HEK293 (cell line): ENCODE measurements around the gene LPA.
A peak's percentile ranks its signal among the peaks of the same experiment; 100 is the strongest.
"Not testable (repeated sequence)": the region's sequence is repeated elsewhere in the genome, so short reads cannot be mapped to it uniquely, and the experiment has no call there.

ENCODE experiments used
- CTCF ChIA-PET: fragments of 350-600 bp; formaldehyde crosslinking; extraction: SDS; loops from one replicate; lab custom pipeline; 2021; ENCODE audit warnings: antibody characterized with exemption; lab: Yijun Ruan, JAX
- POLR2A ChIA-PET: fragments of 300-600 bp; formaldehyde crosslinking; extraction: SDS; loops from one replicate; lab custom pipeline; 2020; ENCODE audit warnings: antibody characterized with exemption, inconsistent platforms; lab: Yijun Ruan, JAX
- H3K27ac ChIP-seq: fragments of 200-500 bp; sonication (Bioruptor generic); 2 replicates; pipeline ENCODE4 v1.5.1; 2014; ENCODE audit warnings: low read depth, low read length, control low read depth, inconsistent platforms; ENCODE audit errors: extremely low read depth
- H3K36me3 ChIP-seq, 2 experiments: fragments of 200-500 bp in 1 of 2; sonication (Bioruptor generic) in 1 of 2; 1 replicate in 1 of 2; 2 replicates in 1 of 2; pipeline ENCODE4 v1.5.1; 2014 to 2017; ENCODE audit warnings: inconsistent platforms in 2 of 2, low read length in 2 of 2; ENCODE audit not compliant: control insufficient read depth in 2 of 2, insufficient read depth in 1 of 2
- H3K4me1 ChIP-seq: fragments of 200-500 bp; sonication (Bioruptor generic); 2 replicates; pipeline ENCODE4 v1.5.1; 2014; ENCODE audit warnings: mild to moderate bottlenecking, low read length, inconsistent platforms; ENCODE audit not compliant: control insufficient read depth, insufficient read depth
- H3K4me3 ChIP-seq: 2 replicates; pipeline ENCODE4 v1.5.1; 2011; ENCODE audit warnings: low read depth, mild to moderate bottlenecking, control low read depth, low read length, moderate library complexity
- H3K9me3 ChIP-seq: fragments of 200-500 bp; sonication (Bioruptor generic); 2 replicates; pipeline ENCODE4 v1.5.1; 2014; ENCODE audit warnings: low read depth, low read length, inconsistent platforms; ENCODE audit not compliant: control insufficient read depth, insufficient read depth
- PRDM1 ChIP-seq: fragments of 450-650 bp; formaldehyde crosslinking; IDR thresholded peaks from 2 replicates; pipeline ENCODE4; 2016; ENCODE audit warnings: missing biosample characterization, missing genetic modification characterization
- SETDB1 ChIP-seq: IDR thresholded peaks from one replicate; pipeline ENCODE4 v1.6.1; 2017; ENCODE audit warnings: mild to moderate bottlenecking, low read length, moderate library complexity, mixed read lengths; ENCODE audit not compliant: insufficient read length
- YY2 ChIP-seq: fragments of 450-650 bp; formaldehyde crosslinking; IDR thresholded peaks from 2 replicates; pipeline ENCODE4 v1.5.1; 2016; ENCODE audit warnings: missing biosample characterization, missing genetic modification characterization
- ZBTB1 ChIP-seq: fragments of 450-650 bp; formaldehyde crosslinking; IDR thresholded peaks from 2 replicates; pipeline ENCODE4 v1.5.1; 2016; ENCODE audit warnings: missing biosample characterization, missing genetic modification characterization
- ZNF155 ChIP-seq: fragments of 450-650 bp; formaldehyde crosslinking; IDR thresholded peaks from 2 replicates; pipeline ENCODE4 v1.5.1; 2016; ENCODE audit warnings: missing biosample characterization, missing genetic modification characterization
- ZNF16 ChIP-seq: fragments of 450-650 bp; formaldehyde crosslinking; IDR thresholded peaks from 2 replicates; pipeline ENCODE4 v1.5.1; 2016; ENCODE audit warnings: low read depth, missing biosample characterization, missing genetic modification characterization
- ZNF2 ChIP-seq: fragments of 450-650 bp; formaldehyde crosslinking; IDR thresholded peaks from 2 replicates; pipeline ENCODE4 v1.5.1; 2016; ENCODE audit warnings: missing biosample characterization, missing genetic modification characterization
- ZNF202 ChIP-seq: fragments of 450-650 bp; formaldehyde crosslinking; IDR thresholded peaks from 2 replicates; pipeline ENCODE4 v1.5.1; 2016; ENCODE audit warnings: missing biosample characterization, missing genetic modification characterization, borderline replicate concordance
- ZNF341 ChIP-seq: fragments of 450-650 bp; formaldehyde crosslinking; IDR thresholded peaks from 2 replicates; pipeline ENCODE4; 2016; ENCODE audit warnings: low read depth, missing biosample characterization, missing genetic modification characterization
- ZNF350 ChIP-seq: fragments of 450-650 bp; formaldehyde crosslinking; IDR thresholded peaks from 2 replicates; pipeline ENCODE4 v1.5.0; 2017; ENCODE audit warnings: missing biosample characterization, mild to moderate bottlenecking, missing genetic modification characterization
- ZNF394 ChIP-seq: fragments of 450-650 bp; formaldehyde crosslinking; IDR thresholded peaks from 2 replicates; pipeline ENCODE4 v1.5.1; 2016; ENCODE audit warnings: missing biosample characterization, missing genetic modification characterization, mild to moderate bottlenecking, moderate library complexity, borderline replicate concordance
- ZNF404 ChIP-seq: fragments of 450-650 bp; formaldehyde crosslinking; IDR thresholded peaks from 2 replicates; pipeline ENCODE4 v1.5.1; 2017; ENCODE audit warnings: missing biosample characterization, missing genetic modification characterization
- ZNF48 ChIP-seq: fragments of 450-650 bp; formaldehyde crosslinking; IDR thresholded peaks from 2 replicates; pipeline ENCODE4 v1.5.1; 2016; ENCODE audit warnings: missing biosample characterization, missing genetic modification characterization
- ZNF549 ChIP-seq: fragments of 450-650 bp; IDR thresholded peaks from 2 replicates; pipeline ENCODE4 v1.5.1; 2018; ENCODE audit warnings: missing biosample characterization, missing genetic modification characterization, mild to moderate bottlenecking, inconsistent platforms, moderate library complexity
- ZNF626 ChIP-seq: fragments of 450-650 bp; sonication (Bioruptor Pico); formaldehyde crosslinking; IDR thresholded peaks from 2 replicates; pipeline ENCODE4 v1.5.1; 2018; ENCODE audit warnings: missing biosample characterization, missing genetic modification characterization, inconsistent platforms
- ZNF707 ChIP-seq: fragments of 450-650 bp; formaldehyde crosslinking; IDR thresholded peaks from 2 replicates; pipeline ENCODE4 v1.5.1; 2016; ENCODE audit warnings: missing biosample characterization, missing genetic modification characterization
- TF ChIP-seq, protein P1 (sequence below): fragments of 450-650 bp; formaldehyde crosslinking; IDR thresholded peaks from 2 replicates; pipeline ENCODE4 v1.5.1; 2016; ENCODE audit warnings: missing biosample characterization, missing genetic modification characterization
- TF ChIP-seq, protein P2 (sequence below): fragments of 450-650 bp; formaldehyde crosslinking; IDR thresholded peaks from 2 replicates; pipeline ENCODE4 v1.5.1; 2016; ENCODE audit warnings: missing biosample characterization, missing genetic modification characterization, low read depth
- TF ChIP-seq, protein P3 (sequence below): fragments of 450-650 bp; formaldehyde crosslinking; IDR thresholded peaks from 2 replicates; pipeline ENCODE4 v1.5.1; 2016; ENCODE audit warnings: missing biosample characterization, missing genetic modification characterization

Gene LPA

DNA sequence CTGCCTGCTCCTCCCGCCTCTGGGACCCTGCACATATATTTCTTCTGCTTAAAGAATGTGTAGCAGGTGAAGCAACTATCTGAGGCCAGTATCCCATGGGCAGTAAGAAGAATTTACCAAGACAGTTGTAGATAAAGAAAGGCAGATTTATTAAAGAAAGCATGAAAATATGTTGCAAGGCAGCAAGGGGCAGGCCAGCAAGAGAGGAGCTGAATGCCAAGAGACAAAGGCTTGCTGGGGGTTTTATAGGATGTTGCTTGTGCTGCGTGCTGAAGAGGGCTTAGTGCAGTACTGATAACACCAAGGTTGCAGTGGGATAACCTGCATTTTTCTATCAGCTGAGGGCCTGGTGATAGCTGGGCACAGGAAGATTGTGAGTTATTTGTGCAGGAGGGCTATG lies 31.5 kb upstream of the LPA start:
- POLR2A ChIA-PET, CTCF ChIA-PET, H3K9me3 ChIP-seq, H3K36me3 ChIP-seq, H3K4me1 ChIP-seq, H3K27ac ChIP-seq, H3K4me3 ChIP-seq: not testable (repeated sequence)
- TF ChIP-seq SETDB1, result peak; percentile 72

DNA sequence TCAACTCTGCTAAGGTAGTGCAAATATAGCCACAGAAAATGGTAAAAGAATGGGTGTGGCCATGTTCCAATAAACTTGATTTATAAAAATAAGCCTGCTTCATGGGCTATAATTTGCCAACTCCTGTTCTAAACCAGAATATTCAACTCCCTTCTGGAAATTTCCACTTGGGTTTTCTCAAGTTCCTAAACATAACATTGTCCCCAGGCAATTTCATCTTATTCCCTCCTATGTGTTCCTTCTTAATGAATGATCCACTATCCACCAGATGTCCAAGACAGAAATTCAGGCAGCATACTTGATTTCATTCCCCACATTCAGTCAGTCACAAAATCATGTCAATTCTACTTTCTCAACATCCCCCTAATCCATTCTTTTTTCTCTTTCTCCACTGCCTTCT lies 30.9 kb upstream of the LPA start:
- H3K27ac ChIP-seq, H3K4me1 ChIP-seq, POLR2A ChIA-PET, H3K36me3 ChIP-seq, H3K4me3 ChIP-seq, CTCF ChIA-PET, H3K9me3 ChIP-seq: not testable (repeated sequence)

DNA sequence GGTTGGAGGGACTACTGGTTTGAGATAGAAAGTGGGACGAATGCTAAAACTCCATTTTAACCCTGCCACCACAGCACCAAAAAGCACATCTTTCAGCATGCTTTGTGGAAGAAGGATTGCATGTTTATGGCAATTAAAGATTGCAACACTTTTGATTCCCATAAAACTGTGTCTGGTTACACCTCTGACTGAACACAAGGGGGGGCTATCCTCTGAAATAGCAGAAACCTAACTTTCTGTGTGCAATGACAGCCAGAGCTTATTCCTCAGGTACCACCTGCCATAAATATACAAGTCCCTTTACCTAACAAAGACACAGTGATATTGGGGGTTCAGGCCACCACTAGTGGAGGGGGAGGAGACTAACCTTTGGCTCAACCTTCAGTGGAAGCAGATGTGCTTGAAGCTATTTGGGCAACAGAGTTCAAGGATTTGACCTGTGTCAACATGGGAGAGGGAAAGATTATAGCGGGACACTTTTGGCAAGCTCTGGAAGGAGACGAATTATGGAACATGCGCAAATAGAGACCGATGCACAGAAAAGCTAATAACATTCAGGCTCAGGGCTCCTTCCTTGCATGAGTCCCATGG lies 28.4 kb upstream of the LPA start:
- Histone ChIP-seq H3K36me3 (no peaks in the 10 kb centered on the region), H3K4me1 (no peaks in the 10 kb centered on the region), H3K4me3 (no peak overlapping the region), H3K9me3 (no peaks in the 10 kb centered on the region), H3K27ac (no peak overlapping the region)
- POLR2A ChIA-PET, result no interaction called here
- CTCF ChIA-PET, result interaction anchor here (0.6 to 1.3 kb wide), 3 partner anchors 27 to 1328 kb away, joined by 3 read pairs; no protein-coding TSS in a partner anchor
- TF ChIP-seq, protein P1, sequence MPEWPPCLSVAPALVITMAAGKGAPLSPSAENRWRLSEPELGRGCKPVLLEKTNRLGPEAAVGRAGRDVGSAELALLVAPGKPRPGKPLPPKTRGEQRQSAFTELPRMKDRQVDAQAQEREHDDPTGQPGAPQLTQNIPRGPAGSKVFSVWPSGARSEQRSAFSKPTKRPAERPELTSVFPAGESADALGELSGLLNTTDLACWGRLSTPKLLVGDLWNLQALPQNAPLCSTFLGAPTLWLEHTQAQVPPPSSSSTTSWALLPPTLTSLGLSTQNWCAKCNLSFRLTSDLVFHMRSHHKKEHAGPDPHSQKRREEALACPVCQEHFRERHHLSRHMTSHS (tag by site-specific recombination), result no peak
- no peak for TF ChIP-seq ZNF2 (tag by site-specific recombination)
- TF ChIP-seq ZNF394 (tag by site-specific recombination), result no peak
- TF ChIP-seq ZNF341 (tag by site-specific recombination), result peak; percentile 28; the same call in 1 of the 2 replicates
- no peak for TF ChIP-seq ZNF626 (tag by site-specific recombination)
- no peak for TF ChIP-seq ZNF404 (tag by site-specific recombination)
- no peak for TF ChIP-seq ZNF350 (tag by site-specific recombination)

DNA sequence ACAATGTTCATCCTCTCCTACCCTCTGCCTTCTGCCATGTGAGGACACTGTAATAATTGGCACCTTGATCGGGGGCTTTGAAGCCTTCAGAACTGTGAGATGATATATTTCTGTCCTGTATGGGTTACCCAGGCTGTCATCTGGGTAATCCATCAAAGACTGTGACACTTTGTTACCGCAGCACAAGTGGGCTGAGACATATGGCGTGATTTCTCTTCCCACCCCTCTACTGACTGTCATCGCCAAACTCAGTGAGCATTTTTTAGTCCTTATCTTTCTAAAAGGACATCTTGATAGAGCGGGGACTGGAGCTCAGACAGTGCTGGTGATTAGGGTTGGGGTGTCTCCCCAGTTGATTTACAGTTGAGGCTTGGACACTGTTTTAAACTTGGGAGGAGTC lies 27.5 kb upstream of the LPA start:
- H3K9me3 ChIP-seq, result no peaks in the 10 kb centered on the region

GRCh38 chr6:160690458-160690857 lies 26.4 kb upstream of the LPA start:
- CTCF ChIA-PET, result no interaction called here
- POLR2A ChIA-PET, result no interaction called here
- no peak for TF ChIP-seq ZNF48 (tag by site-specific recombination)
- no peak for TF ChIP-seq ZNF202 (tag by site-specific recombination)
- TF ChIP-seq, protein P2, sequence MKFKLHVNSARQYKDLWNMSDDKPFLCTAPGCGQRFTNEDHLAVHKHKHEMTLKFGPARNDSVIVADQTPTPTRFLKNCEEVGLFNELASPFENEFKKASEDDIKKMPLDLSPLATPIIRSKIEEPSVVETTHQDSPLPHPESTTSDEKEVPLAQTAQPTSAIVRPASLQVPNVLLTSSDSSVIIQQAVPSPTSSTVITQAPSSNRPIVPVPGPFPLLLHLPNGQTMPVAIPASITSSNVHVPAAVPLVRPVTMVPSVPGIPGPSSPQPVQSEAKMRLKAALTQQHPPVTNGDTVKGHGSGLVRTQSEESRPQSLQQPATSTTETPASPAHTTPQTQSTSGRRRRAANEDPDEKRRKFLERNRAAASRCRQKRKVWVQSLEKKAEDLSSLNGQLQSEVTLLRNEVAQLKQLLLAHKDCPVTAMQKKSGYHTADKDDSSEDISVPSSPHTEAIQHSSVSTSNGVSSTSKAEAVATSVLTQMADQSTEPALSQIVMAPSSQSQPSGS (tag by site-specific recombination), result no peak
- TF ChIP-seq ZNF707 (tag by site-specific recombination), result no peak
- no peak for TF ChIP-seq ZBTB1 (tag by site-specific recombination)
- TF ChIP-seq, protein P1 (tag by site-specific recombination), result no peak
- TF ChIP-seq ZNF155 (tag by site-specific recombination), result no peak
- TF ChIP-seq ZNF549 (tag by site-specific recombination), result no peak
- no peak for TF ChIP-seq PRDM1 (tag by site-specific recombination)
- TF ChIP-seq, protein P3, sequence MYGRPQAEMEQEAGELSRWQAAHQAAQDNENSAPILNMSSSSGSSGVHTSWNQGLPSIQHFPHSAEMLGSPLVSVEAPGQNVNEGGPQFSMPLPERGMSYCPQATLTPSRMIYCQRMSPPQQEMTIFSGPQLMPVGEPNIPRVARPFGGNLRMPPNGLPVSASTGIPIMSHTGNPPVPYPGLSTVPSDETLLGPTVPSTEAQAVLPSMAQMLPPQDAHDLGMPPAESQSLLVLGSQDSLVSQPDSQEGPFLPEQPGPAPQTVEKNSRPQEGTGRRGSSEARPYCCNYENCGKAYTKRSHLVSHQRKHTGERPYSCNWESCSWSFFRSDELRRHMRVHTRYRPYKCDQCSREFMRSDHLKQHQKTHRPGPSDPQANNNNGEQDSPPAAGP (tag by site-specific recombination), result no peak
- TF ChIP-seq ZNF16 (tag by site-specific recombination), result no peak

More for the DNA sequence above, 27.5 kb upstream of the LPA start:
- Histone ChIP-seq H3K4me1 (no peaks in the 10 kb centered on the region), H3K36me3 (no peaks in the 10 kb centered on the region), H3K27ac (no peak overlapping the region), H3K4me3 (no peak overlapping the region)
- ChIA-PET CTCF (interaction anchor here (0.9 kb wide), 1 partner anchor 59 kb away, joined by 3 read pairs; no protein-coding TSS in a partner anchor), POLR2A (no interaction called here)
- TF ChIP-seq YY2 (tag by site-specific recombination), result no peak

More at GRCh38 chr6:160690458-160690857, 26.4 kb upstream of the LPA start:
- H3K4me3 ChIP-seq, result no peak overlapping the region
- no peaks in the 10 kb centered on the region for H3K4me1 ChIP-seq
- no peaks in the 10 kb centered on the region for H3K36me3 ChIP-seq
- H3K9me3 ChIP-seq, result no peaks in the 10 kb centered on the region
- H3K27ac ChIP-seq, result no peak overlapping the region
